HG03457 (cell line): ENCODE data around the gene PIM3.

ENCODE experiments used
- ATAC-seq: cut with Tn5 transposase; IDR thresholded peaks from one replicate; pipeline ENCODE4 v1.9.1; 2021; ENCODE audit warnings: moderate number of reproducible peaks; ENCODE audit not compliant: unreplicated experiment

The PIM3 gene

GRCh38 chr22:49960159-49961004, at the start of gene PIM3:
TSS of gene PIM3 (plus strand) at chr22:49960772. CDS start at chr22:49960948, 176 bp downstream.
- ATAC-seq: peak; percentile 45

DNA sequence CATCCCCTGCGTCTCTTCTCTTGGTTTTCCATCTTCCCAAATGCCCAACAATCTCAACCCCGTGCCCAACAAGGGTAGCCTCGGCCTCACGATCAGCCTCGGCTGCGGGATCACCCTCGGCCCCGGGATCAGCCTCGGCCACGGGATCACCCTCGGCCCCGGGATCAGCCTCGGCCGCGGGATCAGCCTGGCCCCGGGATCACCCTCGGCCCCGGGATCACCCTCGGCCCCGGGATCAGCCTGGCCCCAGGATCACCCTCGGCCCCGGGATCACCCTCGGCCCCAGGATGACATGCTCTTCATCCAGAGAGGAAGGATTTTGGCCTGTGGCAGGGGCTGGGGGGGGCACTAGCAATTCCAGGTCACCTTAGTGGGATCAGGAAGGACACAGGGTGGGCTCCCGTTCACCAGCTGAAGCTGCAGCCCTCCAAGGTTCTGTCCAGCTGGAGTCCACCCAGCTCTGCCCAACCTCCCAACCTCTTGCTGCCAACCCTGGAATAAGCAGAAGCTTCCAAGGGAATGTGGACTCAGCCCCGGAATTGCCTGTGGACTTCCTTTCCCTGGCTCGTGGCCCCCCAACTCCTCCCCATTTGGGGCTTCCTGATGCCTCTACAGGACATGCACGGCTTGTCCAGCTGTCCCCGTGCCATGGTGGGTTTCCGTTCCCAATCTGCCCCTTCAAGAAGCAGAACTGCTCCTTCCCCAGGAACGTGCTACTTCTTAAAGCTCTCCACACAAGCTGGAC, 48.5 kb upstream of the PIM3 start:
- no peak for ATAC-seq

- ATAC-seq: no peak
Measured at GRCh38 chr22:49913026-49913425, 47.5 kb upstream of the PIM3 start.

GRCh38 chr22:49913446-49913845, 47.1 kb upstream of the PIM3 start:
- no peak for ATAC-seq

DNA sequence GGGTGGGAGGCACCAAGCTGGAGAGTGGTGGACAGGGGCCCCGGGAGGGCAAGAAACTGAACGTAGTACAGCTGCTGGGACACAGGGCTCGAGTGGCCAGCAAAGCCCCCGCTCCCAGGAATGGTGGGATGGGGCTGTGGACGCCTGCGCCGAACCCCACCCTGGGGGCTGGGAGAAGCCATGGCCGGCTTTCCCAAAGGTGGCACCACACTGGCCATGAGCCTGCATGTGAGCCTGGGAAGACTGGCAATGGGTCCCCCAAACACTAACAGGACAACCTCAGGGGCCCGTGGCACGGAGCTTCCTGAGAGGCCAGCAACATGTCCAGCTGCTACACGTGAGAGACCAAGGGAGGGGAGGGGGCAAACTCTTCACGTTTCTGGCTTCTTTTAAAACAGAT, 46.3 kb upstream of the PIM3 start:
- ATAC-seq: no peak

DNA sequence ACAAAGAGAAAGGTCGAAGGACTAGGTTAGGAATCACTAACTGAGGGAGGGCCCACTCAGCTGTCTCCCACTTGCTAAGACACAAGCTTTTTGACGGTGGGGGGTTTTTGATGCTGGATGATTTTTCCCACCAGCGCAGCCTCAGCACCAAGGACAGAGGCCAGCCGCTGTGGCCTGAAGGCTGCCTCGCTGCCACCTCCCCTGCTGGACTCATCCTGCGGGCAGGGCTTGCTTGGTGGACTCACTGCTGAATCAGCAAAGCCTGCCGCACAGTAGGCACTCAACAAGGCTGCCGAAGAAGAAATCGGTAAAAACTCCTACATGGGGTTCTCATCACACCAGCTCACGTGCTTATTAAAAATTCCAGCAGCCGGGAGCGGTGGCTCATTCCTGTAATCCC, 45.0 kb upstream of the PIM3 start:
- no peak for ATAC-seq

DNA sequence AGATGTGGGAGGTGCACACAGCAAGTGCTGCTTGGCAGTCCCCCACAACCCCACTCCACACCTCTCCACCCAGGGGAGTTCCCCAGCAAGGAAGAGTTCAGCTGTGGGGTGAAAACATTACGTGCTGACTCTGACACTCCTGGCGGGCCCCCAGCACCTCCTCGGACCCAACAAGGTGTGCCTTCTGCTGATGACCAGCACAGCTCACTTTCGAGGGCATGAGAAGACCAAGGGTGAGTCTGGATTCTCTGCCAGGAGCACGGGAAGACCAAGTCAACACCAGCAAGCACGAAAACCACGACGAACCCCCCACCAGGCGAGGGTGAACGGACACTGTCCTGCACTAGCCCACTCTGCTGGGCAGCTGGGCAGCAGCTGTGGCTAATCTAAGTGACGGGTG, 43.7 kb upstream of the PIM3 start:
- ATAC-seq: no peak

DNA sequence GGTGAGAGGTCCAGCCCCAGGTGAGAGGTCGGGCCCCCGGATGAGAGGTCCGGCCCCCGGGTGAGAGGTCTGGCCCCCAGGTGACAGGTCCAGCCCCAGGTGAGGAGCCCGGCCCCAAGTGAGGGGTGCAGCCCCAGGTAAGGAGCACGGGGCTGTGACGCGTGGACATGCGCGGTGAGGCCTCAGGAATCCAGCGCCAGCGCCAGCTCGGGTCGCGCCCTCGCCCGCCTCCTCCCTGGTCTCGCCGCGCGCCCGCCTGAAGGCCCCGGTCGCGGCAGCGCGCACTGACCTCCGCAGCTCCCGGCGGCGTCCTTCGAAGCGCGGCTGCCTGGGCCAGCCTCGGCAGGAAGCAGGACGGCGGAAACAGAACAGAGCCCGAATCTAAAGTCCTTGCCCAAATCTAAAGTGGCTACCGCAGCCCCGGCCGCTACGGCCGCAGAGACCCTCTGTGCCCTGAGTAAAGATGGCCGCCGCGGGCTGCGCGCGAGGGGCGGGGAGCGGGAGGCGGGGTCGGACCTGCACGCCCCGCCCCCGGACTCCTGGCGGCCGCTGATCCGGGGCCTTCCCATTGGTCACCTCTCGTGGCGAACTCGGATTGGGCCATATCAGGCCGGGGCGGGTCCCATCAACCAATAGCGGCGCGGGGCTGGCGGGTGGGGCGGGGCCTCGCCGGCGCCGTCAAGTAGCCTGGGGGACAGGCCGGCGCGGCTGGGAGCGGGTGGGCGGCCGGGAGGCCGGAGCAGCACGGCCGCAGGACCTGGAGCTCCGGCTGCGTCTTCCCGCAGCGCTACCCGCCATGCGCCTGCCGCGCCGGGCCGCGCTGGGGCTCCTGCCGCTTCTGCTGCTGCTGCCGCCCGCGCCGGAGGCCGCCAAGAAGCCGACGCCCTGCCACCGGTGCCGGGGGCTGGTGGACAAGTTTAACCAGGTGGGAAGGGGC, 42.3 kb upstream of the PIM3 start, which contains the start of the genes ALG12 and CRELD2:
ALG12 (minus strand) TSS at position 465 of the 937 bp plus-strand sequence. CDS start 4,673 bp downstream, outside the sequence.
CRELD2 (plus strand) TSS at position 661 of the 937 bp plus-strand sequence; CDS start at position 797, 136 bp downstream.
- peak; percentile 77 for ATAC-seq

DNA sequence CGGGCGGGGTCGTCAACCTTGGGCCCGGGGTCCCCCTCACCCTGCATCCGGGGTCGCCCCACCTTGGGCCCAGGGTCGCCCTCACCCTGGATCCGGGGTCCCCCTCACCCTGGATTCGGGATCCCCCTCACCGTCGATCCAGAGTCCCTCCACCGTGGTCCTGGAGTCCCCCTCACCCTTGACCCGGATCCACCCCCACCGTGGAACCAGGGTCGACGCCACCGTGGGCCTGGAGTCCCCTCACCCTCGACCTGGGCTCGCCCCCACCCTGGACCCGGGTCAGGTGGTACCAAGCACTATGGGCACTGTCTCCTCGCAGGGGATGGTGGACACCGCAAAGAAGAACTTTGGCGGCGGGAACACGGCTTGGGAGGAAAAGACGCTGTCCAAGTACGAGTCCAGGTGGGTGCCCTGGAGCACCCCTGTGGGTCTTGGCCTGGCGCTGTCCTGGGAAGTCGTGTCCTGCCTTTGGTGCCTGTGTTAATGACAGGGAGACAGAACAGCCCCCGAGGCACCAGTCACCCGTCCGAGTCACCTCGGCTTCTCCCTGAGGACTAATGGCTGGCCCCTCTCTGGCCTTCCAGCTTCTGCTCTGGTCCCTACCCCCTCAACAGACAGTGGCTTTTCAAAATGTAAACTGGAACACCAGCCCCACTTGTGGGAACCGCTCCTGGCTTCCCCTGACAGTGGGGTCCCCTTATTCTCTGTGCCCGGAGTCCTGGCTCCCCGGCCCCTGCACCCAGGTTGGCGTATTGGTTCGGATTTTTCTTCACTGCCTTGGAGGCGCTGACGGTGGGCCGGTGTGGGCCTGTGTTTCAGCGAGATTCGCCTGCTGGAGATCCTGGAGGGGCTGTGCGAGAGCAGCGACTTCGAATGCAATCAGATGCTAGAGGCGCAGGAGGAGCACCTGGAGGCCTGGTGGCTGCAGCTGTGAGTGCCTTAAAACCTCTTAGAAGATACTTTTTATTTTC, 41.4 kb upstream of the PIM3 start:
- ATAC-seq: no peak

DNA sequence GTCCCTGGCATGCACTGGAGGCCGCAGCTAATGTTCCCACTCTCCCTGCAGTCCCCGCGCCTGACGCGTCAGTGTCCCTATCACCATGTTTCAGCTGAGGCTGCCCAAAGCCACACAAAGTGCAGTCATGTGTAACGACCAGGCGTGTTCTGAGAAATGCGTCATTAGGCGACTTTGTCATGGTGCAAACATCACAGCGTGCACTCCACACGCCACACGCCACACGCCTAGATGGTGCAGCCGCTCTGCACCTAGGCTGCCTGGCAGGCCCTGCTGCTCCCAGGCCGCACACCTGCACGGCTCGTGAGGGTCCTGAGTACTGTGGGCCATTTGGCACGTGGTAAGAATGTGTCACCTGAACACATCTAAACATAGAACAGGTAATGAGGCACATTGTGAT, 39.7 kb upstream of the PIM3 start:
- no peak for ATAC-seq

DNA sequence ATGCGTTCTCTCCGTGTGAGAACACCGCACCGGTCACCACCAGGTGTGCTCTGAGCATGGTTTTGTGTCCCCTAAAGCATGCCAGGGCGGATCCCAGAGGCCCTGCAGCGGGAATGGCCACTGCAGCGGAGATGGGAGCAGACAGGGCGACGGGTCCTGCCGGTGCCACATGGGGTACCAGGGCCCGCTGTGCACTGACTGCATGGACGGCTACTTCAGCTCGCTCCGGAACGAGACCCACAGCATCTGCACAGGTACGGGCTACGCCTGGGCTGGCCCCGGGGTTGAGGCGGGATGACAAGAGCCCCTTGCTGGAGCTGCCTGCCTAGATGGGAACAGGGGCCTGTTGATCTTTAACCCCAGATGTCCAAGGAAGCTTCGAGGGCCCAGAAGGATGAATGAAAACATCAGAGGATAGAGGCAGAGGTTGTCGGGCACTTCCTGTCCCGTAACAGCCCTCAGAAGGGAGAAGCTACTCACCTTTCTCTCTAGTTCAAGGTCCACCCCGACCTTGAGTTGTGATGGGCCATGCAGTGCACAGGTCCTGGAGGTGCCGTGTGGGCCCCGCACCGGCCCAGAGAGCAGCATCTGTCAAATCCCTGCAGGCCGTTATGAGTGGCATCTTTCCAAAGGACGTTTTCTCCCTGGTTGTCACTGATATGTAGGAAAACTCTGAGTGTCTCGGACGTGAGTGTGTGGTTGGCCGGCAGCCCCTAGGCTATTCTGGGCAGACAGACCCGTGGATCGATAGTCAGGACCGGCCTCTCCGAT, 38.9 kb upstream of the PIM3 start:
- ATAC-seq: no peak

DNA sequence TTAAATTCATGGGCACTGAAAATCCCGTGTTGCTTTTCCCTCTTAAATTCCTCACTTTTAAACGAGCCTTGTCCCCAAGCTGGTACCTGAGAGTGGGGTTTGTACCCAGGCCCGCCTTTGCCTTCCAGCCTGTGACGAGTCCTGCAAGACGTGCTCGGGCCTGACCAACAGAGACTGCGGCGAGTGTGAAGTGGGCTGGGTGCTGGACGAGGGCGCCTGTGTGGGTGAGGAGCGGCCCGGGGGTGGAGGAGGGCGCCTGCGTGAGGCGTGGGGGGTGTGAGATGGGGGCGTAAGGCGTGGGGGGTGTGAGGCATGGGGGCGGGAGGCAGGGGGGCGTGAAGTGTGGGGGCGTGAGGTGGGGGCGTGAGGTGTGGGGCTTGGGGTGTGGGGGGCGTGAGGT, 38.1 kb upstream of the PIM3 start:
- no peak for ATAC-seq

DNA sequence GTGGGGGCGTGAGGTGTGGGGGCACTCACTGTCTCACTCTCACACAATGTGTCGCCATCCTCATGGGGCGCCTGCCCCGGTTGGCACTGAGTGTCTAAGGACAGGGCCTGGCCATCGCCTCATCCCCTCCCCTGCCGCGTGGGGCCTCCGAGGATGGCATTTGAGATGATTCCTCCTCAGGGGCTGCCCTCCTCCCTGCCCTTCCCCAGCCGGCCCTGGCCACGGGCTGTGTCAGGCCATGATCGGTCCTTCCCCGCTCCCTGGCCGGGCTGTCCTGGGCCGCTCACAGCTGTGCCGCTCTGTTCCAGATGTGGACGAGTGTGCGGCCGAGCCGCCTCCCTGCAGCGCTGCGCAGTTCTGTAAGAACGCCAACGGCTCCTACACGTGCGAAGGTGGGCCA, 37.6 kb upstream of the PIM3 start:
- no peak for ATAC-seq

GRCh38 chr22:49923445-49923844, 37.1 kb upstream of the PIM3 start:
- no peak for ATAC-seq

DNA sequence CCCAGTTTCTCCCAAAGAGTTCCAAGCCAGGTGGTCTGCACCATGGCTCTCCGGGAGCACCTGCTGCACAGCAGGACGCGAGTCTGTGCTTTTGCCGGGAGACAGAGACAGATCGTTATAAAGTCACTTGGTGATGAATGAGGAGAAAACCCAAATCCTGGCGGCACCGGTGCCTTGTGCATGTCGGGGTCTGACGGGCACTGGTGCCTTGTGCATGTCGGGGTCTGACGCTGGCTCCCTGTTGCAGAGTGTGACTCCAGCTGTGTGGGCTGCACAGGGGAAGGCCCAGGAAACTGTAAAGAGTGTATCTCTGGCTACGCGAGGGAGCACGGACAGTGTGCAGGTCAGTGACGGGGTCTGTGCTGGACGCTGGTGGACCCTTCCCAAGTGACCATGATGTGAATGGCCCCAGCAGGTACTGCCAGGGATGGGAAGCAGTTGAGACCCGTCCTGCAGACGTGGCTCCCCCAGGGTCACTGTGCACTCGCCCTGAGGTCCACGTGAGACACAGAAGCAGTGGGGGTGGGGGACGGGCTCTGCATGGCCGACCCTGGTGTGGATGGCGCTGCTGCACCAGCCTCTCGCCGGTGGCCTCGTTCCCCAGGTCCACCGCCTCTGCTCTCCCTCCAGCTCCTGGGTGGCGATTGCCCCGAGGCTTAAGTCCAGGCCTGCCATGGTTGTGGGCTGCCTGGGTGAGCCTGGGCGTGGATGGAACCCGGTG, 36.3 kb upstream of the PIM3 start:
- no peak for ATAC-seq

DNA sequence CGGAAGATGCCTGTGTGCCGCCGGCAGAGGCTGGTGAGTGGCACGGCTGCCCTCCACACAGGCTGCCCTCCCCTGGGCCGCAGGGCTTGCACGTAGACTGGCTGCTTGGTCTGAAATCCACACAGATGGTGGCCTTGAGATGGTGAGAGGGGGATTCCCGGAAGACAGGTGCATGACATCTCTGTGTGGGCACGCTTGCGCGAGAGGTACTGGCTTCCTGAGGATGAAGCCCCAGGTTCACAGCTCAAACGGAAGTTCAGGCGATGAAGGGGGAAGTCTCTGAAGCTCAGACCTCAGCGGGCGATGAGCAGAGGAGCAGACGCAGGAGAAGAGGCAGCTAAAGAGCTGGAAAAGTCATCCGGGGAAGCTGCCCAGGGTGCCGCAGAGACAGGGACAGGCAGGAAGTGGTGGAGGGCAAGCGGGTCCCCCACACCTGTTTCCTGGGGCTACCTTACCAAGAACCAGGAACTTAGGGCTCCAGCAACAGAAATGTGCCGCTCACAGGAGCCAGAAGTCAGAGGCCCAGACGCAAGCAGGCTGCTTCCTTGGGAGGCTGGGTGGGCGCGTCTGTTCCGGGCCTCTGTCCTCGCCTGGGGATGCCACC, 34.9 kb upstream of the PIM3 start:
- no peak for ATAC-seq

DNA sequence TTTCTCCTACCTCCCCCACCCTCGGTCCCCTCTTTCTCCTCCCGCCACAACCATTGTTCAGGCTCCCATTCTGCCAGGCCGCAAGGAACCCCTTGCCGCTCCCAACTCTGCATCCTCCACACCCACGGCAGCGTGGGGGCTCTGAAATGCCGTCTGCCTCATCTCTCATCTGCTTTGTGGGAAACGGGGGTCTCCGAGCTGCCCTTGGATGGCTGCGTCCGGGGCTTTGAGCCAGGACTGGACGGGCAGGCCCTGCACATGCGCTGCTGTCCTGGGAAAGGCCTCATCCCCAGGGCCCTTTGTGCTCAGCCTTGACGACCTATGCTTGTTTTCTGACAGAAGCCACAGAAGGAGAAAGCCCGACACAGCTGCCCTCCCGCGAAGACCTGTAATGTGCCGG, 33.7 kb upstream of the PIM3 start:
- ATAC-seq: no peak
